ENCODE measurements around the gene C2CD4C.
"Not testable (repeated sequence)": the region's sequence is repeated elsewhere in the genome, so short reads cannot be mapped to it uniquely, and the experiment has no call there.

The C2CD4C gene

GRCh38 chr19:408902-409515, at the start of gene C2CD4C:
Gene C2CD4C (minus strand): TSS chr19:409147. CDS start chr19:408361, 786 bp downstream.
- DNase-seq: peak; percentile 79

- DNase-seq: no peak
Observed at GRCh38 chr19:458091-459042, 49.4 kb upstream of the C2CD4C start.

- no peak for DNase-seq
Observed at GRCh38 chr19:457636-458035, 48.7 kb upstream of the C2CD4C start.

GRCh38 chr19:456547-457110, 47.7 kb upstream of the C2CD4C start:
- no peak for DNase-seq

- DNase-seq: no peak
Observed at GRCh38 chr19:455851-456546, 47.1 kb upstream of the C2CD4C start.

GRCh38 chr19:455031-455705, 46.2 kb upstream of the C2CD4C start:
- no peak for DNase-seq

- no peak for DNase-seq
Observed at GRCh38 chr19:453606-454005, 44.7 kb upstream of the C2CD4C start.

GRCh38 chr19:452829-453228, 43.9 kb upstream of the C2CD4C start:
- no peak for DNase-seq

GRCh38 chr19:450912-451481, 42.0 kb upstream of the C2CD4C start:
- not testable (repeated sequence) for DNase-seq

GRCh38 chr19:449916-450315, 41.0 kb upstream of the C2CD4C start:
- DNase-seq: no peak

- no peak for DNase-seq
Observed at GRCh38 chr19:447816-448560, 39.0 kb upstream of the C2CD4C start.

- DNase-seq: no peak
Observed at GRCh38 chr19:447064-447426, 38.1 kb upstream of the C2CD4C start.

GRCh38 chr19:444677-445210, 35.8 kb upstream of the C2CD4C start:
- no peak for DNase-seq

GRCh38 chr19:443005-443404, 34.1 kb upstream of the C2CD4C start:
- DNase-seq: no peak

GRCh38 chr19:442085-442484, 33.1 kb upstream of the C2CD4C start:
- DNase-seq: no peak

GRCh38 chr19:441213-441836, 32.4 kb upstream of the C2CD4C start:
- no peak for DNase-seq

GRCh38 chr19:440391-441212, 31.7 kb upstream of the C2CD4C start:
- no peak for DNase-seq

- no peak for DNase-seq
Observed at GRCh38 chr19:439167-439900, 30.4 kb upstream of the C2CD4C start.

- no peak for DNase-seq
Observed at GRCh38 chr19:438416-438958, 29.5 kb upstream of the C2CD4C start.
